Measurements from ENCODE around the gene UQCRC2. TPM values are rescaled to one million over a fixed set of nuclear protein-coding genes. Genes with fewer than 3 reads are reported as not detected.

Gene UQCRC2
- total RNA-seq, 1 donor from 2014 or later: 66.3 TPM

DNA sequence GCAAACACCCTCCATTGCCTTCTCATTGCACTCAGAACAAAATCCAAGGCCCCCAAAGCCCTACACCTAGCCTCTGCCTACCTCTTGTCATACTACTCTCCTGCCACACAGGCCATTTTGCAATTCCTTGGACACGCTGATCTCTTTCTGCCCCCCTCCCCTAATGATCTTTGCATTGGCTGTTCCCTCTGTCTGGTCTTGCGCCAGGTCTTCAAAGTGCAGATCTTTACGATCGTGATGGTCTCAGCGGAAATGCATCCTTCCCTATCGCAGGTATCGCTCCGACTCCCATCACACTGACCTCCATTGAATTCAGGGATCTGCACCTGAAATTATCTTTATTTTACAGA is 54.0 kb downstream of the UQCRC2 start:
- Histone ChIP-seq H3K36me3 (no peaks in the 10 kb centered on the region), H3K27me3 (no peaks in the 10 kb centered on the region), H3K4me3 (peak overlapping the region; percentile 87 to 88), H3K9me3 (no peaks in the 10 kb centered on the region), H3K4me1 (peaks cover 7 to 15% of the 10 kb centered on the region in 2 donors), H3K27ac (peak overlapping the region; percentile 65 to 79)
- TF ChIP-seq, protein P1, sequence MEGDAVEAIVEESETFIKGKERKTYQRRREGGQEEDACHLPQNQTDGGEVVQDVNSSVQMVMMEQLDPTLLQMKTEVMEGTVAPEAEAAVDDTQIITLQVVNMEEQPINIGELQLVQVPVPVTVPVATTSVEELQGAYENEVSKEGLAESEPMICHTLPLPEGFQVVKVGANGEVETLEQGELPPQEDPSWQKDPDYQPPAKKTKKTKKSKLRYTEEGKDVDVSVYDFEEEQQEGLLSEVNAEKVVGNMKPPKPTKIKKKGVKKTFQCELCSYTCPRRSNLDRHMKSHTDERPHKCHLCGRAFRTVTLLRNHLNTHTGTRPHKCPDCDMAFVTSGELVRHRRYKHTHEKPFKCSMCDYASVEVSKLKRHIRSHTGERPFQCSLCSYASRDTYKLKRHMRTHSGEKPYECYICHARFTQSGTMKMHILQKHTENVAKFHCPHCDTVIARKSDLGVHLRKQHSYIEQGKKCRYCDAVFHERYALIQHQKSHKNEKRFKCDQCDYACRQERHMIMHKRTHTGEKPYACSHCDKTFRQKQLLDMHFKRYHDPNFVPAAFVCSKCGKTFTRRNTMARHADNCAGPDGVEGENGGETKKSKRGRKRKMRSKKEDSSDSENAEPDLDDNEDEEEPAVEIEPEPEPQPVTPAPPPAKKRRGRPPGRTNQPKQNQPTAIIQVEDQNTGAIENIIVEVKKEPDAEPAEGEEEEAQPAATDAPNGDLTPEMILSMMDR (IDR thresholded peaks at IDR 0.05): no peak
- DNase-seq (ENCODE audit: low spot score in 2 of 2): no peak
- intact Hi-C loops (cut with DNase I): loop anchor here (2.0 to 5.0 kb wide), 2 partner anchors 54 to 290 kb away; partner anchors contain the start of genes POLR3E and UQCRC2

DNA sequence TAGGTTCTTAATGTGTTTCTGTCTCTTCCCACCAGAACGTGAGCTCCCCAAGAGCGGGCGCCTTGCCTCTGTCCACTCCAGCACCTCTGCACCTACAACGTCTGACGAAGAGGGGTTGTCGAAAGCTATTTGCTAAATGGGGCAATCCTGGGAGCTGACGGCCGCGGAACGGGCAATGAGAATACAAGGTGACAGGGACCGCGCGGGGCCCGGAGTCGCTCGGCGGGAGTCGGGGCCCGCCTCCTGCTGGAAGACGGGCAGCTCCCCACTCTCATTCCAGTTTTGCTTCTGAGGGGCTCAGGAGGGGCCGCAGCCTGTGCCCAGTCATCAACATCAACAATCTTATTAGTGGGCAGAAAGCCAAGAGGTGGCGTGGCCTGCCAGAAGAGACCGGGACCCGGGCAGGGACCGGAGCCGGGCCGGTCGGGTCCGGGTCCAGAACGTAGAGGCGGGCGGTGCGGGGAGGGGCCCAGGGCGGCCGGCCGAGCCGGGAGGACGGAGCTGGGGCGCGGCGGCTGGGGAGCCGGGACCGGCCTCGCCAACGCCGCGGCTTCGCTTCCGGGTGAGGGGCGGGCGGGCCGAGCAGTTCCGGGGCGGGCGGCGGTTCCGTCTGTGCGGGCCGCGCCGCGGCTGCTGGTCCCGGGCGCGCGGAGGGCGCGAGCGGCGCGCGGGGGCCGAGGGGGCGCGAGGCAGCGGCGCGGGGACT is 54.5 kb downstream of the UQCRC2 start, which contains the start of gene MOSMO:
TSS of gene MOSMO (plus strand) at position 603 of the 706 bp plus-strand sequence. CDS start 191 bp downstream, outside the sequence.
- TF ChIP-seq, protein P1 (IDR thresholded peaks at IDR 0.05): no peak
- DNase-seq (ENCODE audit: low spot score in 2 of 2): peak in 1 of 2 donors; percentile 84
- peak within 1 kb of the TSS; percentile 65 to 79 for H3K27ac ChIP-seq
- no peaks in the 10 kb centered on the region for H3K36me3 ChIP-seq
- peaks cover 7 to 15% of the 10 kb centered on the region in 2 donors for H3K4me1 ChIP-seq
- intact Hi-C loops (cut with DNase I): loop anchor here (2.0 to 5.0 kb wide), 2 partner anchors 55 to 290 kb away; partner anchors contain the start of genes POLR3E and UQCRC2
- peak within 1 kb of the TSS; percentile 87 to 88 for H3K4me3 ChIP-seq
- no peaks in the 10 kb centered on the region for H3K9me3 ChIP-seq
- H3K27me3 ChIP-seq: no peaks in the 10 kb centered on the region

DNA sequence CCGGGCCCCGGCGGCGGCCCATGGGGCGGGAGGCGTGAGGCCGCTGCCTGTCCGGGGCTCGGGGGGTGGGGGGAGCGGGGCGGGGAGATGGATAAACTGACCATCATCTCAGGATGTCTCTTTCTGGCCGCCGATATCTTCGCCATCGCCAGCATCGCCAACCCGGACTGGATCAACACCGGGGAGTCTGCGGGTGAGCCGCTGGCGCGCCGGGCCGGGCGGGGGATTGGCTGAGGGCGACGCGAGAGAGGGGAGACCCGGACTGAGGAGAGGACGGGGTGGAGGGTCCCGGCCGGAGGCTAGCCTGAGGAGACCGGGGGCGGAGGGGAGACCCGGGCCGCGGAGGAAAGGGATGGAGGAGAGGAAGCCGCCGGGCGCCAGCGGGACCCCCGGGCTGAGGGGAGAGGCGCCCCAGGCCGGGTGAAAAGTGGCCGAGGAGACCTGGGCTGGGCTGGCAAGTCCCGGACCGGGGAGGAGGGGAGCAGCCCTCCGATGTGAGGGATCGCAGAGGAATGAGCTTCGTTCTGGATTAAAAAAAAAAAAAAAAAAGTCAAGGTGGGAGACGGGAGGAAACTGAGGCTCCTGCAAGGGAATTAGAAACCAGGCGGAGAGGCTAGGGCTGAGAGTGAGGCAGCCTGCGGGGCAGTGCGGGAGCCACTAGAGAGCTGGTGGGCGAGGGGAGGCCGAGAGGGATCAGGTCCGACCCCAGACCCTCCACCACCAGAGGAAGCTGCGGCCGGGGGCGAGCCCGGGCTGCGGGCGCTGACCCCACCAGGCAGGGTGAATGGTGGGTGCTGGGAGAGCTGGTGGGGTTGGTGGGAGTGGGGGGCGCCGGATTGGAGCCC is 55.3 kb downstream of the UQCRC2 start:
- peak overlapping the region; percentile 87 to 88 for H3K4me3 ChIP-seq
- TF ChIP-seq, protein P1 (IDR thresholded peaks at IDR 0.05): no peak
- intact Hi-C loops (cut with DNase I): loop anchor here (1.0 to 5.0 kb wide), 2 partner anchors 7 to 289 kb away; partner anchors contain the start of genes PDZD9 and POLR3E
- H3K27ac ChIP-seq: peak overlapping the region; percentile 51 to 65
- H3K27me3 ChIP-seq: no peaks in the 10 kb centered on the region
- no peaks in the 10 kb centered on the region for H3K36me3 ChIP-seq
- DNase-seq (ENCODE audit: low spot score in 2 of 2): peak in 1 of 2 donors; percentile 69
- peaks cover 7 to 15% of the 10 kb centered on the region in 2 donors for H3K4me1 ChIP-seq
- H3K9me3 ChIP-seq: no peaks in the 10 kb centered on the region

DNA sequence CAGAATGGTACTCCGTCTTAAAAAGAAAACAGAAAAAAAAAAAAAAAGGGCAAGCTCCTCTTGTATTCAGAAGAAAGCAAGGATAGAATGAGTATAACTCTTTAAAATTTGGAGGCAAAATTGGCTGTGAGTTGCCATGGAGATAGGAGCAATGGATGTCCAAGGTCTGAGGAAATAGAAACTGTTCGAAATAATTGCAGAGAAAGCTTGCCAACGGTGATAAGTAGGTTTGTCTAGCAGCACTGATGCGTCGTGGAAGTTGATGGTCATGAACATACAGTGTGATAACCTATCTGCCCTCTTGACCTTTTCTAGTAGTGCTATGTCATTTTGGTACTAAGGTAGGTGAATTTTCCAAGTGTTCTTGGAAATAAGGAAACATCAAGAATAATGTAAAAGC is 57.7 kb downstream of the UQCRC2 start:
- TF ChIP-seq, protein P1 (IDR thresholded peaks at IDR 0.05): no peak
- Histone ChIP-seq H3K36me3 (no peaks in the 10 kb centered on the region), H3K4me1 (peaks cover 7 to 15% of the 10 kb centered on the region in 2 donors)

DNA sequence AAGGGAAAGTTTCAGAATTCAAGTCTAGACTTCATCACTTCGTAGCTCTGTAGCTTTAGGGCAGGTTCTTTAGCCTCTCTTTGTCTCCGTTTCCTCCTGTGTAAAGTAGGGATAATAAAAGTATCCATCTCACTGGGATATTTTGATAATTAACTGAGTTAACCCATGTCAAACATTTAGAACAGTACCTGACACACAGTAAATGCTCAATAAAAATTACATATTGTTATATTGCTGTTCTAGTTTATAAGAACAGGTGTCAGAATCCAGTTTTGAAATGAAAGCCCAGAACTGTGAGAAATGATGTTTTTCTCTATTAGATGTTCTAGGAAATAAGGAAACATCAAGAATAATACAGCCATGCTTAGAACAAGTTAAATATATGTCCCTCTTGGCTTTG is 59.1 kb downstream of the UQCRC2 start:
- H3K27ac ChIP-seq: no peak overlapping the region

More for the DNA sequence above, 57.7 kb downstream of the UQCRC2 start:
- Histone ChIP-seq H3K27ac (no peak overlapping the region), H3K9me3 (no peaks in the 10 kb centered on the region), H3K27me3 (no peaks in the 10 kb centered on the region), H3K4me3 (no peak overlapping the region)
- DNase-seq (ENCODE audit: low spot score in 2 of 2): no peak
- intact Hi-C loops (cut with DNase I): no loop called here

More for the DNA sequence above, 59.1 kb downstream of the UQCRC2 start:
- no peak overlapping the region for H3K4me3 ChIP-seq
- TF ChIP-seq, protein P1 (IDR thresholded peaks at IDR 0.05): no peak
- no peaks in the 10 kb centered on the region for H3K36me3 ChIP-seq
- no peaks in the 10 kb centered on the region for H3K9me3 ChIP-seq
- H3K4me1 ChIP-seq: peaks cover 5 to 10% of the 10 kb centered on the region in 2 donors
- DNase-seq (ENCODE audit: low spot score in 2 of 2): no peak
- intact Hi-C loops (cut with DNase I): no loop called here
- no peaks in the 10 kb centered on the region for H3K27me3 ChIP-seq

Data from ascending aorta (tissue), 2 donors.